ENCODE measurements around the gene KCNQ1.

KCNQ1 gene

DNA sequence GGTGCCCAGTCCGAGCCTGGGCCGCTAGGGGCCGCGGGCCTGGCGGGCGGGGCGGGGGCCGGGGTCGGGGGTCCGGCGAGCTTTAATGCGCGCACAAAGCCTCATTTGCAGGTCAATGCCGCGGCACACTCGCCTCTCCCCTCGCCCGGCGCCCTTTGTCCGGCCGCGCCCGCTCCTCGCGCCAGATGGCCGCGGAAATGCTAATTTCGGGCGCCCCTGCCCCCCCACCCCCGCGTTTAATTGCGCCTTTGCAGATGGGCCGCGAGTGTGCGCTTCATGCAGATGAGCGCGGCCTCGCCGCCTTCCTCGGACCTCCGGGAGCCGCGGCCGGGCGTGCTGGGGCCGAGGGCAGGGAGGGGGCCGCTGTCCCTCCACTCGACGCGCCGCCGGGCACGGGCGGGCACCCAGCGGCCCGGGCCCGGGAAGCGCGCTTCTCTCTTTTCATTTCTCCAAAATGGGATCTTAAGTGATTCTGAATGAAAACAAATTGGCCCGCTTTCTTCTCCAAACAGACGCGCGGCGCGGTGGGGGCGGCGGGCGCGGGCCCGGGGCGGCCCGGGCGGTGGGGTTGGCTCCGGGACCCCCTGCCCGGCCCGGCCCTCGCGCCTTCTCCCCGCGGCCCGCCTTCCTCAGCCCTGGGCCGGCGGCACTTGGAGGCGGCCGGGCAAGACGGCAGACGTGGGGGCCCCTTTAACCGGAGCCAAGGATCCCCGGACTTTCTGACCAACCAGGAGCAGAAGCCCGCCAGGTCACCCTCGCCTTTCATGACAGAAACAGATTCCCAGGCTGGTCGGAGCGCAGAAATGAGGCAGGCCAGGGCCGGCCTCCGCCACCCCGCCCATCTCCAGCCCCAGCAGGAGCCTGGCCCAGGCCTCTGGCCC is 417.8 kb downstream of the KCNQ1 start:
- DNase-seq (ENCODE audit: low spot score) = no peak

DNA sequence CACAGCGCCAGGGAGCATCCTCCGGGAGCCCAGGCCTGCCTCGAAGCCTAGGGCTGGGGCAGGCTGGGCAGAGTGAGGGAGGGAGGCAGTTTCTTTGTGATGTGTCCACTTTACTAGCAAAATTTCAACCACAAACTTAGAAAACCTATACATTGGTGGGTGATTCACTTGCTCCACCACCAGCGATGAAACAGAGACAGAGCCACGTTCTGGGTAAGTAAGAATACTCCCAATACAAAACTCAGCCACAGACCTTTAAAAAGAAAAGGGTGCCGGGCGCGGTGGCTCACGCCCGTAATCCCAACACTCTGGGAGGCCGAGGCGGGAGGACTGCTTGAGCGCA is 418.4 kb downstream of the KCNQ1 start:
- DNase-seq (ENCODE audit: low spot score) = no peak

DNA sequence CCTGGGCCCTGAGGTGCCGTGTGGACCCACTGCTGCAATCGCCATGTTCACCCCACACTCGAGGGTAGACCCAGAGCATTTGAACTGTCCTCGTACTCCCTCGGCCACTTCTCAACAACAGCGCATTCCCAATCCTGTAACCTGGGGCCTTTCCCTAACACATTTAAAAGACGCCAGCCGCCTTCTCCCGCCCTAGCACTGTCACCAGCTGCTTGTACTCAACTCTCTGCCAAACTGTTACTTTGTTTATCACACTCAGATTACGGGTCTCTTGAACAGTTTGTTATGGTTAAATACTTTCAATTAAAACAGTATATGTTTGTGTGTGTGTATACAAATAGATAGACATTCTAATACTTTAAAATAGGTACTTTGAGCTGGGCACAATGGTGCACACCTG is 420.1 kb downstream of the KCNQ1 start:
- no peak for DNase-seq (ENCODE audit: low spot score)

DNA sequence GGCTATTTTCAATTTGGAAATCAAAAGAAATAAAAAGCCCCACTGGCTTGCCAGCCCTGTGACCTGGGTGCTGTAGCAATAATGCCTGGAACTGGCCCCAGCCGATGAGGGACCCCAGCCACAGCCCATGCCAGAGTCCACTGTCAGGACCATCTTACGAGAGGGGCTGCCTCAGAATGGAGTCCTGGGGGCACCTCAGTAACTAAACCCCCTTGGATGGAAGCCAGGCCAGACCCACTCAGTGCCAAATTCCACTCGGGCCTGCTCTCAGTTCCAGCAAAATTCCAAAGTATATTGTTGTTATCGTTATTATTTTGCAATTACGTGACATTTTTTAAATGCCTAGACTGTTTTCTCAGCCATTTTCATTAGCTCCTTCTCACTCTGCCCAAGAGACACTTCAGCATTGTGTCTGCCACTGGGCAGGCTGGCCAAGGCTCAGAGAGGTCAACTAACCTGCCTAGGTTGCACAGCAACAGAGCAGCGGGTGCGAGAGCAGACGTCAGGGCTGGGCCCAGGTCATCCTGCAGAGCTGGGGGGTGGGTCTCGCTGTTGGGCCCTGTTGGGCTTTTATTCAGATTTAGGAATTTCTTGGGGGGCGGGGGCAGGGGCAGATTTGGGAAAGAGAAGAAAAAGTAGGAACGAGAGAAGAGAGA is 421.2 kb downstream of the KCNQ1 start:
- no peak for DNase-seq (ENCODE audit: low spot score)

DNA sequence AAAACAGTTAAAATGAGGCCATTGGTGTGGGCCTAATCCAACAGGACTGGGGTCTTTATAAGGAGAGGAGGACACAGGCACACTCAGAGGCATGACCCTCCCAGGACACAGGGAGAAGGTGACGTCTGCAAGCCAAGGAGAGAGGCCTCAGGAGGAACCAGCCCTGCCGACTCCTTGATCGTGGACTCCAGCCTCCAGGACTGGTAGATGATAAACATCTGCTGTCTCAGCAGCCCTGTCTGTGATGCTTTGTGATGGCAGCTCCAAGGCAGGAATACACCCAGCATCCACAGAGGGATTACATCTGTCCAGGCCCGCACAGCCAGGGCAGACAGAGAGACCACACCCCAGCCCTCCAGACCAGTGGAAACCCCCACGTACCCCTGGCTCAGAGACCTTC is 422.3 kb downstream of the KCNQ1 start:
- no peak for DNase-seq (ENCODE audit: low spot score)

DNA sequence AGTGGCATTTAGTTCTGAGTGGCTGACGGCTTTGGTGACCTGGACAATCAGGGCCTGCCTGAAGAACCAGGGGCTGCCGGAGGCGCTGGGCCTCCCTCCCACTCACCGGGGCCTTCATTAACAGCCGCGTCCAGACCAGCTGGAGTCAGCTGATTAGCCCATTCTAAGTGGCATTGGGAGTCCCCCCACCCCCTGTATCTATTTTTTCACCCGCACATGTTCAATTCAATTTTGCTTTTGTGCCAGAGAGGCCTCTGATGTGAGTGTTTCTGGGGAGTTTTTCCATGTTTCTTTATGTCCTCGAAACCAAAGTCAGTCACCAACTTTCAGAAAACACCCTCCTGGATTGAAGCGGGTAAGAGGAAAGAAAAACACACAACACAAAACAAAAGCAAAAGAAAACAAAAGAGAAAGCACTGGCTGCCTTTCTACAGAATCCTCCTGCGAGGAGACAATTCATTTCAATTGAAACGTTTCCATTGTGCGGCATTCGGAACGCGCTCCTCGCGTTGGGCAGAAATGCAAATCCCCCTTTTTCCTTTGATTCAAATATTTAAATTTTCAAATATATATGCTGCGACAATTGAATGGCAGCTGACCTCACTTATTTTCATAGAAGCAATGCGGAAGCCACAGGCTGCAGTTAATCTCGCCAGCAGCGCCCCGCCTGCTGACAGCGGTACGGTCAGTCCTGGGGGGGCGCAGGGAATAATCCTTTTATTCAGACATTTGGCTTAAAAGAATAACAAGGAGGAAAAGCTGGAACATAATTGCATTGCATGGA is 423.1 kb downstream of the KCNQ1 start:
- no peak for DNase-seq (ENCODE audit: low spot score)

DNA sequence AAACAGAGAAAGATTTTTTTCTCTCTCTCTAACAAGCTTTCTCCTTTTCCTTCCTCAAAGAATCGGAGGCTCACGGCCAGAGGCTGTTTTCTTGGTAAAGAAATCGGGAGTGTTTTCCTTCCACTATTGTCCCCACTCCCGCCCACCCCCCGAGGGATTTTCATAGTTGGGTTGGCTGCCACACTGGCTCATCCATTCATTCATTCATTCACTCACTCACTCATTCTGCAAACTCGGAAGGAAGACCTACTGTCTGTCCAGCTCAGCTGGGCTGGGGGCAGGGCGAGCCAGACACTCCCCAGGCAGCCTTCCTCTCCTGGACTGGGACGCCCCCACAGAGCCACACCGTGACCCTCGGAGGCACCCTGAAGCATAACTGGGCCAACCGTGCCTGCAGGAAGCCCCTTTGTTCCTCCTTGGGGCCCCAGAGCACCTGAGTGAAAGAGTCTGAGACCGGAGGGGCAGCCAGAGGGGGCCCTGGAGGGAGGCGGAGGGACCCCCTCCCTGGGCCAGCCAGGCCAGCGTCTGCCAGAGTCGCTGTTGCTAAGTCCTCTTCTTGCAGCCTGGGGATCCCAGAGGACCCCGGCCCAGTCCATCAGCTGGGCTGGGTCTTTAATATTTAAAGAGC is 423.8 kb downstream of the KCNQ1 start:
- DNase-seq (ENCODE audit: low spot score) = no peak

DNA sequence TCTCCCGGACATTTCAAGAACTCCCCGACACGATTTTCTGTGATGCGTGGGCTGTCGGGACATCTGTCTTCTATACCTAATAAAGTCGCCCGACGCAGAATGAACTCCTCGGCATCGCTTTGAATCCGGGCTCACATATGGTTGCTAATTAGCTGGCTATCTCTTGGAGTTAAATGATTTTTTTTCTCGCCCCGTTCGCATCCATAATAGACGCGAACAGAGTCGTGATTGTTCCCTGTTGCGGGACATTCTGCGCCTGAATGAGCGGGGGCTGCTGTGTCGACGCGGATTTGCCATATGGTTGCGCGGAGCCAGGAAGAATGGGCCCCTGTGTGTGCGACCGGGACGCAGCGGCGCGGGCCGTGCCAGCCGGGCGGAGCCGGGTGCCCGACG is 424.3 kb downstream of the KCNQ1 start:
- DNase-seq (ENCODE audit: low spot score) = no peak

DNA sequence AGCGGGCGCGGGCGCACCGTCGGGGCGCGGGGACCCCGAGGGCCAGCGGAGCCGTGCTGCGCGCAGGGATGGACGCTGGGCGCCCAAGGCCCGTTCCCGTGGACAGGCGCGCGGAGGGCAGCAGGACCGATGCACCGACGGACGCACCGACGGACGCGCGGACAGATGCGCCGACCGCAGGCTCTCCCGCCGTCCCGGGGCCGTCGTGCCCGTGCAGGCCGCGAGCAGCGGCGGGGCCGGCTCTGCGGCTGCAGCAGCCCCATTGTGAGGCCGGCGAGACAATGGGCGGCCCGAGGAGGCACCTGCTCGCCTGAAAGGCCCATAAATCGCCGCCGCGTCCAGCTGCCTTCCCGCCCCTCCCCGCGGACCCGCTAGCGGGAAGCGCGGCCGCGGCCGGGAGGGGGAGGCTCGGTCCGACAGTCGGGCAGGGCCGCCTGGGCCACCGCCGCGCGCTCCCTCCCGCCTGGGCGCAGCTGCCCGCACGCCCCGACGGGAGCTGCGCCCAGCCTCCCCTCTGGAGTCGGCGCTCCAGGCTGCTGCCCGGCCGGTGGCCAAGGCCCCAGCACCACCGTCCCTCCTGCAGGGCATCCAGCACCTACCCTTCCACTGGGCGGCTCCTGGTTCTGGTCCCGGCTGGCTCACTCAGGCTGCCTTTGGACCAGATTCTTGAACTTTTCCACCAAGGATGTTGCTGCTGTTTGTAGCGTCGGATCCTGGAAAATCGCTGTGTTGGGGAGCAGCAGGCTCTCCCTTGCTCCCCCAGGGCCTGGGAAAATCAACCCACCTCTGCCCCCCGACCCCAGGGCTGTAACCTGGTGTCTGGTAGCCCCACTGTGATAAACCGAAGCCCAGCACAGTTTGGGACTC is 425.0 kb downstream of the KCNQ1 start:
- no peak for DNase-seq (ENCODE audit: low spot score)

DNA sequence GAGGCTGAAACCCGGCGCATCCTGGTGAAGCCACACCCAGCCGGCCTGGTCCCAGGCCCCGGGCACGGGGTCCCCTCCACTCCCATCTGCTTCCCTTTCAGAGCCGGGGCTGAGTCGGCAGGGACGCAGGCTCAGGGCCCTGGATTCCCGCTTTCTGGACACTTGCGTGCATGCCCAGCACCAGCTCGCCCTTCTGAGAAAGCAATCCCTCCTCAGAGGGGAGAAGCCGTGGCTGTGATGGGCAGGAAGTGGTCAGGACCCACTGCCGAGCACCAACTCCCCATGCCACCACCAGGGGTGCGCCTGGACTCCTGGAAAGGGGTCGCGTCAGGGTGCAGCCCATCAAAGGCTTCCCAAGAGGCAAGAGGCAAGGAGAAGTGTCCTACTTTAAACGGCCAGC is 425.7 kb downstream of the KCNQ1 start:
- DNase-seq (ENCODE audit: low spot score) = no peak

DNA sequence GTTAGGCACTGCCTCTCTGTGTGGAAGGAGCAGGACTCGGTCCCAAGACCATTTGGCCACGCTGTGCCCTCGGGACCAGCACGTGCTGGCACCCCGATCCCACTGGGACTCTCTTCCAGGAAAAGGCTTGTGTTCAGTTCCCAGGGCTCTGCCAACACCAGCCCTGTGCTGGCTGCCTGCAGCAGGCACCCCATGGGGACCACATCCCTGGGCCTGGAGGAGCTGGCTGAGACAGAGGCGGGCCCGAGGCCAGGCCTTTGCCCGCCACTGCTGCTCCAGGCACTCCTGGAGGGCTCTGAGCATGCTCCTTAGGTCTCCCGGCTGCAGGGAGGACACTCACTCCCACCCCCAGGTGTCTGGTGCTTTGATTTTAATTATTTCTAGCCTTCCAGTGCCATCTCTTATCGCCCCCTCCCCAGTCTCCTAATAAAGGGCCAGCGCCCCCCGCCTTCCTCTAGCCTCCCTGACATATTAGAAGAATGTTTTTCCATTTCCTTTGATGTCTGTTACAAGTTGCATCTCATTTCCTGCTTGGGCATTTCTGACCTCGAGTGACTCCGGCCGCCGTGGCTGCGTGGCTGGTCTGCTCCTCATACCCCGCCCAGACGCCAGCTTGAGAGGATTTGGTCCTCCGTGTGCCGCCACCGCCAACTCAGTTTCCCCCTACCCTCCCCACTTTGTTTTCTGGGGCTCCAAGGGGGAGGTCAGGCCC is 426.3 kb downstream of the KCNQ1 start:
- DNase-seq (ENCODE audit: low spot score) = no peak

DNA sequence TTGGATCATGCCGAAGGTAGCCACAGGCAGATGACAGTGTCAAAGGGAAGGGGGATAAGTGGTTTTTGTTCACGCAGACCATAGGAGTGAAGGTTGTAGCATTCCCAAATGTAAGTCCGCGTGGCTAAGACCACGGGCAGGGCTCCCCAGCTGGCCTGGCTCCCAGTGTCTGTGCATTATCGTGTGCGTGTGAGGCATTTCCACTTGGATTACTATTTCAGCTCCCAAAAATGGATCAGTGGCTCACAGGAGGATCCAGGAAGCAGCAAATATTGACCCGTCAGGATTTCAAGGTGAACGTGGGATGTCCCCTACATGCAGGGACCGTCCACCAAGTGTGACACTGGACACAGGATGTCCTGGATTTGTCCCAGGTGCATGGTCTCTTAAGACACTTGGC is 430.2 kb downstream of the KCNQ1 start:
- no peak for DNase-seq (ENCODE audit: low spot score)

DNA sequence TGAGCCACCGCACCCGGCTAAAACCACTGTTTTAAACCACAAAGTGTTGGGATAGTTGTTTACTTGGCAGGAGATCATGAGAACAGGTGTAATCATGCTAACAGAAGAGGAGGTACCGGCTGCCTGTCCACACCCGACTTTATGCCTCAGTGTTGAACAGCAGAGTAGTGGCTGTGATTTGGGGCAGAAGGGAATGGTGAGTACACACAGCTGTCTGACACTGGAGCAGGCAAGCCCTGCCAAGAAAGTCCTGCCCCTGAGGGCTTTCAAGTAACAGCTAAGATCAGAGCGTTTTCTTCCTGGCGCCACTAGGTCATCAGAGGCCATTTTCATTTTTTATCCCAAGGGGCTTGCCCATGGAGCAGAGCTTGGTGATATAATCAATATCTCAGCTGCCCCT is 432.7 kb downstream of the KCNQ1 start:
- no peak for DNase-seq (ENCODE audit: low spot score)

DNA sequence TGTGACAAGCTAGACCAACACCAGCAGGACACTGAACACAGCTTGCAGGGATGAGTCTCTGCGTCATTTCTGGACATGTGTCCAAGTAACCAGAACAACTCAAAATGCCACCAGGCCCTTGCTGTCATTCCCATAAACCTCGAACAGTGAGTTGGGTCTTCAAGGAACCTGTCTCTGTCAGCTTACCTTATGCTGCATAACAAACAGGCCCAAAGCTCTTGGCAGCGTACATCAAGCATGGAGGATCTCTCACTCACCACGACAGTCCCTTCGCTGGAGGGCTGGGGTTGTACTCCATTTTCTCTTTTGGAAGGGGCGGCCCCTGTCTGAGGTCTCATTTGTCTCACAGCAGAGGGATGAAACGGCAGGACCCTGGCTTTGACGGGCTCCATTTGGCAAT is 434.0 kb downstream of the KCNQ1 start:
- DNase-seq (ENCODE audit: low spot score) = no peak

DNA sequence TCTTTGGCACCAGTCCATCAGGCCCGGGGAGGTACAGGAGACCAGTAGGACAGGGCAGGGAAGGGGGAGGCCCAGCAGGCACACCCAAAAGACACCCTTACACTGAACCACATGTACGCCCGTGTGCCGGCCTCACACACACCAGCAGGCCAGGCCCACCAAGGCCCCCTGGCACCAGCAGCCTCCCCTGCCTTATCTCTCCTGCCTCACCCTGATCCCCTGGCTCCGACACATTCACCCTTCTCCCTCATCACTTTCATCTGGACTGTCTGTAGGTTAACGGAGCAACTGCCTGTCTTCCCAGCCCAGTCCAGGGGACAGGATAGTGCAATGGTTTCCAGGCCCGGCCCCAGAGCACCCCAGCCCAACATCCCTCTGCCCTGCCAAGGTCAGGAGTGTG is 435.8 kb downstream of the KCNQ1 start:
- DNase-seq (ENCODE audit: low spot score) = no peak

DNA sequence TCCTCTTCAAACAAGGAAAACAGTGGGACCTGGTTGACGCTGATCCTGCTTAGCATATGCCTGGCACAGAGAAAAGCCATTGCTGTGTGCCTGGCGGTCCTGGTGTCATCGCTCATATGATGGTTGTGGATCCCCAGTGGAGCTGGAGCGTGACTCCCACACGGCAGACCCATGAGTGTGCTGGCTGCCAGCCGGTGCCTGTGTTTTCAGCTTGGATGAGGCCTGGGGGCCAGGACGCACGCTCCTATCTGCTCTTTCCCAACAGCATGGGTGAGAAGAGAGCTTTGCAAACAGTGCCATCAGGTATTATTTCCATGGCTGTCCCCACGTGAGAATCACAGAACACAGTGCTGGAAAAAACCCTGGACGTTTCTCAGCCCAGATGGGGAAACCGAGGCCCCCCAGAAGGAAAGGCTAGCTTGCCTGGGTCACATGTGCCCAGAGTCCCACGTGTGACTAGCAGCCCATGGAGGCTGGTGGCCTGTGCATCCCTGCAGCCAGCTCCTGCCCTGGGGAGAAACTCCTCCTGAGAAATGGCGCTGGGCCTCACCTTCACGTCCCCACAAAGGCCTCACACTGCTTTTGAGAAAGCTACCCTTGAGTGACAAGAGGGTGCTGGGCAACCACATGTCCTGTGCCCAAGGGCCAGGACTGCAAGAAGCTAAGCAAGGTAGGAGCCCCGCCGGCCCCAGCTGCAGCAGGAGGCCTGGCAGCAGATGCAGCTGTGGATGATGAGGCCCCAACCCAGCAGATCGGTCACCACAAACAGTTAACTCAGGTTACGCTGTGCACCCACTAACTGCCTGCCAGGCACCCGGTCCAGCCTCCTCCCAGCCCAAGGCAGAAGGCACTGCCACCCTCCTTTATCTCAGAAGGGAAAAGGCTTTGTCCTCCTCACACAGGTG is 436.5 kb downstream of the KCNQ1 start:
- no peak for DNase-seq (ENCODE audit: low spot score)

DNA sequence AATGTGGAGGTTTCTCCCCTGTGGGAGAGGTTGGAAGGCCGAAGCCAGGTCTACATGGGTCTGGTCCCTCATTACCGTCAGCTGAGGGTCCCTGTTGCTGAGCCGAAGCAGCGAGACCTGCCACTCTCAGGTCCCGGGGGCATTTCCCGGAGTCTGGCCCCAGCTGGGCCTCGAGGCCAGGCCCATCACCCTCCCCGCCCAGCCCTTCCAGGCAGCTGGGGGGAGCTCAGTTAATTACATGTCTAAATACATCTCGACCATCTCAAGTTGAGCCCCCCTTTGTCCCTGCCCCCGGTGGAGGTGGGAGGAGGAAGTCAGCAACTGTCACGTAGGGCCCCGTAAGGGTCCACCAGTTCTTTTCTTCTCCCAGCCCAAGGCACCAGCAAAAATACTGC is 437.2 kb downstream of the KCNQ1 start:
- DNase-seq (ENCODE audit: low spot score) = no peak

DNA sequence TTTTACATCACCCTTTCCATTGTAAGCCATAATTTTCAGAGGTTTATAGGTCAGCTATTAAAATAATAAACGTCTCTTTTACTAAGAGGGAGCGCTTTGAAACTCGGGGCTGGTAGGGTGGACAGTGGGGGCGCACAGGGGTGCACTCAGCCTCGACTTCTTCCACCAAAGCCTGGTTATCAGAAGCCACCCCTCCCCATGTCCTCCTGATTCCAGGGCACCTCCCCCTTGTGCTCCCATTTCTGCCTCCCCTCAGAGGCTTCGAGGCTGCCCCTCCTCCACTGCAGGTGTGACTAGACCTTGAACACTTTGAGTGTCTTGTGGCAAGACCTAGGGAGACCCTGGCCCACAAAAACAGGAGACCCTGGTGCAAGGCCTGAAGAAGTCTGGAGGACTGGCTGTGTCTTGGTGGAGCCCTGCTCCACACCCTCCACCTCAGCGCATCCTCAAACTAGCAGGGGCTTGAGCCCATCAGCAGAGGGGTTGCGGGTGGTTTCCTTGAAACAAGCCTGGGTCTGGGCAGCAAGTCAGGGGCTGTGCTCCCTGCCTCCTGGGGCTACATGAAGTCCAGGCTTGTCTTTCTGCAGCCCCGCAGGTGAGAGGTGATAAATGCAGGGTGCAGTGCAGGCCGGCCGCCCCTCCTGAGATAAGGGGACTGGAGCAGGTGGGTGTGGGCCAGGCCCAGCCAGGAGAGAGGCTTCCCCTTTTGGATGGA is 437.7 kb downstream of the KCNQ1 start:
- DNase-seq (ENCODE audit: low spot score) = no peak

DNA sequence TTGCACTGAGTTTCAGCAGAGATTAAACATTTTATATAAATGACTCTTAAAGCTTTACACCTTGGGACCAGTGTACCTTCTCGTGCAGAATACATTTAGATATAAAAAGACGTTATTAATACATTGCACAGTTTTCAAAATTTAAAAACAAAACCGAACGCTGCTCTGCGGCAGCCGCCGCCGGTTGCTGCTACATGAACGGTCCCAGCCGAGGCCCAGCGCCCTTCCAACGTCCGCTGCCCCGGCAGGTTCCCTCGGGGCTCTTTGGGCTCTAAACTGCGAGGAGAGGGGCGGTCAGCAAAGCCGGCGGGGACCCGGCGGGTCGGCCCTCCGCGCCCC is 438.8 kb downstream of the KCNQ1 start:
- DNase-seq (ENCODE audit: low spot score) = no peak
